Common myeloid progenitor, CD34-positive (primary cell): ENCODE data around the gene MSL1.

Experiments used
- CTCF ChIA-PET: fragments of 350-600 bp; sonication (Branson Sonifier 250); formaldehyde crosslinking; loops from one replicate; lab custom pipeline; 2021; ENCODE audit warnings: antibody characterized with exemption; lab: Charles Lee
- POLR2A ChIA-PET: fragments of 350-600 bp; sonication (Branson Sonifier 250); formaldehyde crosslinking; loops from one replicate; lab custom pipeline; 2021; ENCODE audit warnings: antibody characterized with exemption; lab: Charles Lee
- DNase-seq, 3 donors: peaks; one replicate each; pipeline versions ENCODE4 v3.0.0 to v3.0.0-alpha.2; 2013
- H3K27ac ChIP-seq, 2 experiments: 1 replicate in 1 of 2; 2 replicates in 1 of 2; pipeline ENCODE4 v1.7.0; 2013; ENCODE audit warnings: inconsistent platforms in 2 of 2, low read length in 2 of 2, mild to moderate bottlenecking in 2 of 2, low read depth in 1 of 2, moderate library complexity in 1 of 2; ENCODE audit not compliant: severe bottlenecking in 2 of 2, insufficient read depth in 1 of 2, poor library complexity in 1 of 2
- H3K27me3 ChIP-seq, 5 experiments: replicated peaks in 2 of 5; 1 replicate in 3 of 5; 2 replicates in 2 of 5; pipeline versions ENCODE4 v1.6.1 to v1.7.0; 2013; ENCODE audit warnings: low read length in 4 of 5, mild to moderate bottlenecking in 2 of 5, moderate library complexity in 2 of 5, inconsistent platforms in 1 of 5; ENCODE audit not compliant: insufficient read depth in 5 of 5, control insufficient read depth in 4 of 5
- H3K36me3 ChIP-seq, 4 experiments: 1 replicate in 2 of 4; 2 replicates in 2 of 4; pipeline versions ENCODE4 v1.6.1 to v1.7.0; 2013; ENCODE audit warnings: low read length in 3 of 4, control low read depth in 1 of 4, mild to moderate bottlenecking in 1 of 4; ENCODE audit not compliant: control insufficient read depth in 4 of 4, insufficient read depth in 4 of 4
- H3K4me1 ChIP-seq, 4 experiments: 1 replicate in 3 of 4; 2 replicates in 1 of 4; pipeline versions ENCODE4 v1.6.1 to v1.7.1; 2013; ENCODE audit warnings: low read length in 3 of 4, mild to moderate bottlenecking in 3 of 4, control low read depth in 1 of 4, inconsistent platforms in 1 of 4, moderate library complexity in 1 of 4; ENCODE audit not compliant: control insufficient read depth in 4 of 4, insufficient read depth in 4 of 4; ENCODE audit errors: control extremely low read depth in 1 of 4
- H3K4me3 ChIP-seq, 7 experiments: 1 replicate in 4 of 7; 2 replicates in 3 of 7; pipeline versions ENCODE4 v1.5.1 to v1.7.0; 2013; ENCODE audit warnings: mild to moderate bottlenecking in 7 of 7, low read length in 6 of 7, moderate library complexity in 6 of 7, inconsistent platforms in 2 of 7, low read depth in 2 of 7, control low read depth in 1 of 7; ENCODE audit not compliant: insufficient read depth in 4 of 7, control insufficient read depth in 1 of 7; ENCODE audit errors: extremely low read depth in 1 of 7
- H3K9me3 ChIP-seq, 5 experiments: 1 replicate in 4 of 5; 2 replicates in 1 of 5; pipeline versions ENCODE4 v1.6.1 to v1.7.1; 2013; ENCODE audit warnings: low read length in 4 of 5, mild to moderate bottlenecking in 2 of 5, inconsistent platforms in 1 of 5, low read depth in 1 of 5, moderate library complexity in 1 of 5; ENCODE audit not compliant: control insufficient read depth in 4 of 5, insufficient read depth in 2 of 5; ENCODE audit errors: control extremely low read depth in 1 of 5
- WGBS: methylation state at CpG from one replicate; pipeline ENCODE4 v1.1.5; 2013; ENCODE audit not compliant: insufficient coverage; 5-methylcytosine and 5-hydroxymethylcytosine counted together

MSL1 gene

GRCh38 chr17:40091691-40092397 is 29.9 kb upstream of the MSL1 start:
- peaks cover 14 to 79% (median 50%) of the 10 kb centered on the region in 4 experiments for H3K36me3 ChIP-seq
- 100% methylated on average over 7 of the region's 18 CpGs for WGBS
- no peaks in the 10 kb centered on the region for H3K9me3 ChIP-seq
- H3K27me3 ChIP-seq, result no peaks in the 10 kb centered on the region
- H3K27ac ChIP-seq, result no peak overlapping the region
- ChIA-PET POLR2A (no interaction called here), CTCF (interaction anchor here (1.4 kb wide), 1 partner anchor 21 kb away, joined by 3 read pairs; no protein-coding TSS in a partner anchor)
- no peak overlapping the region for H3K4me3 ChIP-seq
- DNase-seq, result no peak
- H3K4me1 ChIP-seq, result peaks cover 0 to 15% (median 9%) of the 10 kb centered on the region in 4 experiments

- H3K4me1 ChIP-seq, result peaks cover 0 to 21% (median 13%) of the 10 kb centered on the region in 4 experiments
- ChIA-PET POLR2A (no interaction called here), CTCF (interaction anchor here (1.8 to 2.9 kb wide), 2 partner anchors 17 to 20 kb away, joined by 4 to 13 read pairs; no protein-coding TSS in a partner anchor)
- H3K36me3 ChIP-seq, result peaks cover 8 to 79% (median 50%) of the 10 kb centered on the region in 4 experiments
- H3K9me3 ChIP-seq, result no peaks in the 10 kb centered on the region
- DNase-seq, result no peak
- no peak overlapping the region for H3K4me3 ChIP-seq
- no peak overlapping the region for H3K27ac ChIP-seq
- no CpG with 5 or more reads among the region's 3 CpGs for WGBS
- no peaks in the 10 kb centered on the region for H3K27me3 ChIP-seq
These were observed 29.2 kb upstream of the MSL1 start for GRCh38 chr17:40092581-40092980.

GRCh38 chr17:40093005-40093579 is 28.7 kb upstream of the MSL1 start:
- no peaks in the 10 kb centered on the region for H3K27me3 ChIP-seq
- POLR2A ChIA-PET, result no interaction called here
- H3K36me3 ChIP-seq, result peaks cover 5 to 73% (median 50%) of the 10 kb centered on the region in 4 experiments
- DNase-seq, result no peak
- WGBS, result 98% methylated on average over 29 of the region's 29 CpGs
- H3K27ac ChIP-seq, result no peak overlapping the region
- no peaks in the 10 kb centered on the region for H3K9me3 ChIP-seq
- peaks cover 0 to 27% (median 16%) of the 10 kb centered on the region in 4 experiments for H3K4me1 ChIP-seq
- no peak overlapping the region for H3K4me3 ChIP-seq
- CTCF ChIA-PET, result interaction anchor here (0.6 to 2.9 kb wide), 6 partner anchors 8 to 78 kb away, joined by 3 to 13 read pairs (median 4); no protein-coding TSS in a partner anchor

- no peak for DNase-seq
- Histone ChIP-seq H3K4me1 (peaks cover 3 to 33% (median 22%) of the 10 kb centered on the region in 4 experiments), H3K36me3 (peaks cover 2 to 67% (median 46%) of the 10 kb centered on the region in 4 experiments), H3K4me3 (no peak overlapping the region), H3K27me3 (no peaks in the 10 kb centered on the region), H3K9me3 (no peaks in the 10 kb centered on the region), H3K27ac (no peak overlapping the region)
- WGBS, result 86% methylated on average over 16 of the region's 16 CpGs
- ChIA-PET POLR2A (no interaction called here), CTCF (interaction anchor here (0.6 to 2.9 kb wide), 8 partner anchors 9 to 77 kb away, joined by 3 to 13 read pairs (median 3); partner anchors contain the start of gene MED24)
These were observed 28.1 kb upstream of the MSL1 start for GRCh38 chr17:40093580-40094201.

DNA sequence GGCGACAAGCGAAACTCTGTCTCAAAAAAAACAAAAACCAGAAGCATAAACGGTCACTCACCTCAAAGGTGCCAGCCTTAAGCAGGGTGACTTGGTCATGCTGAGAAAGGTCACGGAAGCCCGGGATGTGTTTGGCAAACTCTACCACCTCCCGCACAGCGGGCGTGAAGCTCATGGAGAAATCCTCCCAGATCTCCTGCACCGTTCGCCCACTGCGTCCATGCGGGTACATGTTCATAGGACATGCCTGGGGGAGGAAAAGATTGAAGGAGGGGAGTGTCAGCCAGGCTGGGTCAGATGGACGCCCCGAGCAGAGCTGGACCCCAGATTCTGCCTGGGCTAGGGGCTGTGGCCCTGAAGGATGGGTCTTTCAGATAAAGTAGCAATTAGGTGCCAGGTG is 26.9 kb upstream of the MSL1 start:
- Histone ChIP-seq H3K27ac (no peak overlapping the region), H3K27me3 (no peaks in the 10 kb centered on the region), H3K4me3 (no peak overlapping the region), H3K36me3 (peaks cover 2 to 57% (median 38%) of the 10 kb centered on the region in 4 experiments), H3K4me1 (peaks cover 4 to 44% (median 33%) of the 10 kb centered on the region in 4 experiments), H3K9me3 (no peaks in the 10 kb centered on the region)
- DNase-seq, result no peak
- ChIA-PET POLR2A (no interaction called here), CTCF (interaction anchor here (1.1 to 2.9 kb wide), 5 partner anchors 14 to 41 kb away, joined by 3 to 13 read pairs (median 5); partner anchors contain the start of gene MED24)
- WGBS, result 95% methylated on average over 13 of the region's 14 CpGs

- ChIA-PET POLR2A (no interaction called here), CTCF (interaction anchor here (1.1 to 2.9 kb wide), 5 partner anchors 14 to 41 kb away, joined by 3 to 13 read pairs (median 5); partner anchors contain the start of gene MED24)
- 97% methylated on average over 9 of the region's 17 CpGs for WGBS
- no peak for DNase-seq
- H3K4me1 ChIP-seq, result peaks cover 4 to 50% (median 39%) of the 10 kb centered on the region in 4 experiments
- H3K27me3 ChIP-seq, result no peaks in the 10 kb centered on the region
- no peak overlapping the region for H3K27ac ChIP-seq
- no peaks in the 10 kb centered on the region for H3K9me3 ChIP-seq
- H3K4me3 ChIP-seq, result no peak overlapping the region
- H3K36me3 ChIP-seq, result peaks cover 0 to 52% (median 37%) of the 10 kb centered on the region in 4 experiments
These were observed 26.3 kb upstream of the MSL1 start for GRCh38 chr17:40095351-40095943.
